ENCODE data around the gene OSMR.
A peak's percentile ranks its signal among the peaks of the same experiment; 100 is the strongest.

Gene OSMR

GRCh38 chr5:38809388-38810359 lies 36.1 kb upstream of the OSMR start:
- Histone ChIP-seq H3K27ac (ENCODE audit: low read depth, low read length) (no peak overlapping the region), H3K4me3 (ENCODE audit: low read depth in 1 of 2, low read length in 2 of 2) (no peak overlapping the region), H3K4me1 (ENCODE audit: insufficient read depth, low read length) (peaks cover 5% of the 10 kb centered on the region), H3K27me3 (ENCODE audit: control insufficient read depth in 1 of 2, insufficient read depth in 2 of 2, low read length in 2 of 2) (no peaks in the 10 kb centered on the region), H3K36me3 (ENCODE audit: insufficient read depth, low read length) (no peaks in the 10 kb centered on the region), H3K9me3 (ENCODE audit: low read length) (no peaks in the 10 kb centered on the region), H3K9ac (ENCODE audit: low read length) (peak overlapping the region; percentile 14)

DNA sequence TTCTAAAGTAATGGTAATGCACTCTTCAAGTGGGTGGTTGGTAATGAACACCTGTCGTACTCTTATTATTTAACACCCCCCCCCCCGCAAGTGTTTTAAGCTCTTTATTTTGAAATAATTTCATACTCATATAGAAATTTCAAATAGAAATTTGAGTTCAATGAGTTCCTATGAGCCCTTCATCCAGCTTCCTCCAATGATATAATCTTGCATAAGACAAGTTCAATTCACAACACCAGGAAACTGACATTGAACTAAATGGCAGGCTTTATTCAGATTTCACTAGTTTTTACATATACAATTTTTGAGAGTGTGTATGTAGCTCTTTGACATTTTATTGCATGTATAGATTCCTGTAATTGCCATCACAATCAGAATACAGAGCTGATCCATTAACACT lies 30.9 kb upstream of the OSMR start:
- Histone ChIP-seq H3K27me3 (ENCODE audit: control insufficient read depth in 1 of 2, insufficient read depth in 2 of 2, low read length in 2 of 2) (no peaks in the 10 kb centered on the region), H3K4me3 (ENCODE audit: low read depth in 1 of 2, low read length in 2 of 2) (no peak overlapping the region), H3K9me3 (ENCODE audit: low read length) (no peaks in the 10 kb centered on the region), H3K9ac (ENCODE audit: low read length) (no peak overlapping the region), H3K27ac (ENCODE audit: low read depth, low read length) (no peak overlapping the region), H3K36me3 (ENCODE audit: insufficient read depth, low read length) (no peaks in the 10 kb centered on the region), H3K4me1 (ENCODE audit: insufficient read depth, low read length) (no peaks in the 10 kb centered on the region)

GRCh38 chr5:38816083-38817030 lies 29.5 kb upstream of the OSMR start:
- no peak overlapping the region for H3K9ac ChIP-seq (ENCODE audit: low read length)
- no peaks in the 10 kb centered on the region for H3K27me3 ChIP-seq (ENCODE audit: control insufficient read depth in 1 of 2, insufficient read depth in 2 of 2, low read length in 2 of 2)
- no peaks in the 10 kb centered on the region for H3K9me3 ChIP-seq (ENCODE audit: low read length)
- no peak overlapping the region for H3K4me3 ChIP-seq (ENCODE audit: low read depth in 1 of 2, low read length in 2 of 2)
- H3K4me1 ChIP-seq (ENCODE audit: insufficient read depth, low read length): no peaks in the 10 kb centered on the region
- H3K36me3 ChIP-seq (ENCODE audit: insufficient read depth, low read length): no peaks in the 10 kb centered on the region
- no peak overlapping the region for H3K27ac ChIP-seq (ENCODE audit: low read depth, low read length)

DNA sequence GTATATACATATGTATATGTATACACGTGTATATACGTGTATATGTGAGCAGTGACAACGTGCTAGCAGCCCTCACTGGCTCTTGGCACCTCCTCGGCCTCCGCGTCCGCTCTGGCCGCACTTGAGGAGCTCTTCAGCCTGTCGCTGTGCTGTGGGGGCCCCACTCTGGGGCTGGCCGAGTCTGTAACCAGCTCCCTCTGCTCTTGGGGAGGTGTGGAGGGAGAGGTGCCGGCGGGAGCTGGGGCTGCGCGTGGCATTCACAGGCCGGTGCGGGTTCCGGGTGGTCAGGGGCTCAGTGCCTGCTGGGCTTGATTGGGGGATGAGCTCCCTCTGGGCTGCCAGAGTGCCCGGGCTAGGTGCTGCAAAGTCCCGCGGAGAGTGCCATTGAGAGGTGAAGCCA lies 24.1 kb upstream of the OSMR start:
- Histone ChIP-seq H3K27me3 (ENCODE audit: control insufficient read depth in 1 of 2, insufficient read depth in 2 of 2, low read length in 2 of 2) (no peaks in the 10 kb centered on the region), H3K4me1 (ENCODE audit: insufficient read depth, low read length) (no peaks in the 10 kb centered on the region), H3K4me3 (ENCODE audit: low read depth in 1 of 2, low read length in 2 of 2) (no peak overlapping the region), H3K9ac (ENCODE audit: low read length) (no peak overlapping the region), H3K27ac (ENCODE audit: low read depth, low read length) (no peak overlapping the region), H3K9me3 (ENCODE audit: low read length) (no peaks in the 10 kb centered on the region), H3K36me3 (ENCODE audit: insufficient read depth, low read length) (no peaks in the 10 kb centered on the region)

GRCh38 chr5:38823503-38823902 lies 22.3 kb upstream of the OSMR start:
- Histone ChIP-seq H3K36me3 (ENCODE audit: insufficient read depth, low read length) (peaks cover 8% of the 10 kb centered on the region), H3K4me1 (ENCODE audit: insufficient read depth, low read length) (no peaks in the 10 kb centered on the region), H3K9ac (ENCODE audit: low read length) (no peak overlapping the region), H3K4me3 (ENCODE audit: low read depth in 1 of 2, low read length in 2 of 2) (no peak overlapping the region), H3K9me3 (ENCODE audit: low read length) (no peaks in the 10 kb centered on the region), H3K27me3 (ENCODE audit: control insufficient read depth in 1 of 2, insufficient read depth in 2 of 2, low read length in 2 of 2) (no peaks in the 10 kb centered on the region), H3K27ac (ENCODE audit: low read depth, low read length) (no peak overlapping the region)

- peaks cover 8% of the 10 kb centered on the region for H3K36me3 ChIP-seq (ENCODE audit: insufficient read depth, low read length)
- H3K9me3 ChIP-seq (ENCODE audit: low read length): no peaks in the 10 kb centered on the region
- H3K4me1 ChIP-seq (ENCODE audit: insufficient read depth, low read length): no peaks in the 10 kb centered on the region
- no peak overlapping the region for H3K27ac ChIP-seq (ENCODE audit: low read depth, low read length)
- no peak overlapping the region for H3K9ac ChIP-seq (ENCODE audit: low read length)
- no peaks in the 10 kb centered on the region for H3K27me3 ChIP-seq (ENCODE audit: control insufficient read depth in 1 of 2, insufficient read depth in 2 of 2, low read length in 2 of 2)
- no peak overlapping the region for H3K4me3 ChIP-seq (ENCODE audit: low read depth in 1 of 2, low read length in 2 of 2)
These were observed 21.0 kb upstream of the OSMR start for GRCh38 chr5:38824821-38825220.

- H3K27ac ChIP-seq (ENCODE audit: low read depth, low read length): no peak overlapping the region
- H3K27me3 ChIP-seq (ENCODE audit: control insufficient read depth in 1 of 2, insufficient read depth in 2 of 2, low read length in 2 of 2): no peaks in the 10 kb centered on the region
- H3K9me3 ChIP-seq (ENCODE audit: low read length): no peaks in the 10 kb centered on the region
- H3K4me3 ChIP-seq (ENCODE audit: low read depth in 1 of 2, low read length in 2 of 2): no peak overlapping the region
- H3K4me1 ChIP-seq (ENCODE audit: insufficient read depth, low read length): no peaks in the 10 kb centered on the region
- H3K36me3 ChIP-seq (ENCODE audit: insufficient read depth, low read length): peaks cover 8% of the 10 kb centered on the region
- H3K9ac ChIP-seq (ENCODE audit: low read length): no peak overlapping the region
These were observed 20.3 kb upstream of the OSMR start for GRCh38 chr5:38825494-38825893.

DNA sequence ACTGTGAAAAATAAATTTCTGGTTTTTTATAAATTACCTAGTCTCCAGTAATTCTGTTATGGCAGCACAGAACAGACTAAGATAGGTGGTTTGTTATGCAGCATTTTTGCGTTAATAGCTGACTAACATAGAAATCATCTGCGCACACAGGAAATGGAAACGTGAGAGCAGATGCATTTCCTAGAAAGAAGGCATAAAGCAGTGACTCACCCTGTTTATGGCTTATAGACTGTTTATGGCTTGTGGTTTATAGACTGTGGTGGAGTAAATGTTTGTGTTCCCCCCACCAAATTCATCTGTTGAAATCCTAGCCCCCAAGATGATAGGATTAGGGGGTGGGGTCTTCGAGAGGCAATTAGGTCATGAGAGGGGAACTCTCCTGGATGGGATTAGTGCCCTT lies 18.3 kb upstream of the OSMR start:
- Histone ChIP-seq H3K9me3 (ENCODE audit: low read length) (no peaks in the 10 kb centered on the region), H3K4me3 (ENCODE audit: low read depth in 1 of 2, low read length in 2 of 2) (no peak overlapping the region), H3K36me3 (ENCODE audit: insufficient read depth, low read length) (peaks cover 8% of the 10 kb centered on the region), H3K4me1 (ENCODE audit: insufficient read depth, low read length) (no peaks in the 10 kb centered on the region), H3K27ac (ENCODE audit: low read depth, low read length) (no peak overlapping the region), H3K9ac (ENCODE audit: low read length) (no peak overlapping the region), H3K27me3 (ENCODE audit: control insufficient read depth in 1 of 2, insufficient read depth in 2 of 2, low read length in 2 of 2) (no peaks in the 10 kb centered on the region)

GRCh38 chr5:38830521-38831051 lies 15.2 kb upstream of the OSMR start:
- H3K4me3 ChIP-seq (ENCODE audit: low read depth in 1 of 2, low read length in 2 of 2): no peak overlapping the region
- H3K27ac ChIP-seq (ENCODE audit: low read depth, low read length): no peak overlapping the region
- H3K36me3 ChIP-seq (ENCODE audit: insufficient read depth, low read length): peaks cover 8% of the 10 kb centered on the region
- no peaks in the 10 kb centered on the region for H3K27me3 ChIP-seq (ENCODE audit: control insufficient read depth in 1 of 2, insufficient read depth in 2 of 2, low read length in 2 of 2)
- no peak overlapping the region for H3K9ac ChIP-seq (ENCODE audit: low read length)
- no peaks in the 10 kb centered on the region for H3K9me3 ChIP-seq (ENCODE audit: low read length)
- no peaks in the 10 kb centered on the region for H3K4me1 ChIP-seq (ENCODE audit: insufficient read depth, low read length)

DNA sequence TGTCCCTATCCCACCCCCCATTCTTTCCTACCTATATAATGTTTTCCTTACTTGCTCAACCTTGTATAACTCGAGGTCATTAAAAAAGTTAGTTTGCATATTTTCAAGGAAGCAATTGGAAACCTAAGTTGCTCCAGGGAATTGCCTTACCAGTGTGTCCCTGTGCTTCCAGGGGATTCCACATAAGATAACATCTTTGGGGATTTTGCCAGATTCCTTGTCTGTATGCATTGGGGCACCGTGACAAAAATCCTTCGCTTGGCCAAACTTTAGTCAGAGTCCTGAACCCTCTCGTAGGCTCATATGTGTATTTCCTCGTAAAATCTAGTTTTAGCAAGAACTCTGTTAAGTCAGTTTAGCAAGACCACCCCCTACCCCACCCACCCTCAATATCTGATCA lies 14.7 kb upstream of the OSMR start:
- H3K4me1 ChIP-seq (ENCODE audit: insufficient read depth, low read length): no peaks in the 10 kb centered on the region
- H3K27ac ChIP-seq (ENCODE audit: low read depth, low read length): no peak overlapping the region
- H3K36me3 ChIP-seq (ENCODE audit: insufficient read depth, low read length): peaks cover 8% of the 10 kb centered on the region
- no peak overlapping the region for H3K9ac ChIP-seq (ENCODE audit: low read length)
- no peaks in the 10 kb centered on the region for H3K9me3 ChIP-seq (ENCODE audit: low read length)
- H3K27me3 ChIP-seq (ENCODE audit: control insufficient read depth in 1 of 2, insufficient read depth in 2 of 2, low read length in 2 of 2): no peaks in the 10 kb centered on the region
- no peak overlapping the region for H3K4me3 ChIP-seq (ENCODE audit: low read depth in 1 of 2, low read length in 2 of 2)

DNA sequence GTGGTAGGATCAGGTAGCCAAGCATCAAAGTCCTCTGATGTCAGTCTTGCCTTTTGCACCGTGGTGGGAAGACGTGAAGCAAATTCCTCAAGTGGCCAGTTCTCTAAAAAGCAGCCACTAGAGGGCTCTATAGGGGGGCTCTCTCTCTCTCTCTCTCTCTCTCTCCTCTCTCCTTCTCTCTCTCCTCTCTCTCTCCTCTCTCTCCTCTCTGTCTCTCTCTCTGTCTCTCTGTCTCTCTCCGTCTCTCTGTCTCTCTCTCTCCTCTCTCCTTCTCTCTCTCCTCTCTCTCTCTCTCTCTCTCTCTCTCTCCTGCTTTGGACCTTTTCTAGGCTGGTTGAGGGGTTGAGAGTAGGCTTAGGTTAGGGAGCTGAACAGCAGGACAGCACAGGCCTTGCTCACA lies 13.9 kb upstream of the OSMR start:
- Histone ChIP-seq H3K4me3 (ENCODE audit: low read depth in 1 of 2, low read length in 2 of 2) (no peak overlapping the region), H3K9ac (ENCODE audit: low read length) (no peak overlapping the region), H3K27me3 (ENCODE audit: control insufficient read depth in 1 of 2, insufficient read depth in 2 of 2, low read length in 2 of 2) (no peaks in the 10 kb centered on the region), H3K36me3 (ENCODE audit: insufficient read depth, low read length) (peaks cover 8% of the 10 kb centered on the region), H3K27ac (ENCODE audit: low read depth, low read length) (no peak overlapping the region), H3K9me3 (ENCODE audit: low read length) (no peaks in the 10 kb centered on the region), H3K4me1 (ENCODE audit: insufficient read depth, low read length) (no peaks in the 10 kb centered on the region)

All from muscle layer of colon (tissue), 2 donors.